GM04504 (cell line): Measurements from ENCODE around the gene LGALS12.

Experiments
- DNase-seq: peaks from one replicate; pipeline ENCODE4 v3.0.0-alpha.2; 2012; ENCODE audit warnings: low read depth

LGALS12 gene, protein sequence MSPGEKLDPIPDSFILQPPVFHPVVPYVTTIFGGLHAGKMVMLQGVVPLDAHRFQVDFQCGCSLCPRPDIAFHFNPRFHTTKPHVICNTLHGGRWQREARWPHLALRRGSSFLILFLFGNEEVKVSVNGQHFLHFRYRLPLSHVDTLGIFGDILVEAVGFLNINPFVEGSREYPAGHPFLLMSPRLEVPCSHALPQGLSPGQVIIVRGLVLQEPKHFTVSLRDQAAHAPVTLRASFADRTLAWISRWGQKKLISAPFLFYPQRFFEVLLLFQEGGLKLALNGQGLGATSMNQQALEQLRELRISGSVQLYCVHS

DNA sequence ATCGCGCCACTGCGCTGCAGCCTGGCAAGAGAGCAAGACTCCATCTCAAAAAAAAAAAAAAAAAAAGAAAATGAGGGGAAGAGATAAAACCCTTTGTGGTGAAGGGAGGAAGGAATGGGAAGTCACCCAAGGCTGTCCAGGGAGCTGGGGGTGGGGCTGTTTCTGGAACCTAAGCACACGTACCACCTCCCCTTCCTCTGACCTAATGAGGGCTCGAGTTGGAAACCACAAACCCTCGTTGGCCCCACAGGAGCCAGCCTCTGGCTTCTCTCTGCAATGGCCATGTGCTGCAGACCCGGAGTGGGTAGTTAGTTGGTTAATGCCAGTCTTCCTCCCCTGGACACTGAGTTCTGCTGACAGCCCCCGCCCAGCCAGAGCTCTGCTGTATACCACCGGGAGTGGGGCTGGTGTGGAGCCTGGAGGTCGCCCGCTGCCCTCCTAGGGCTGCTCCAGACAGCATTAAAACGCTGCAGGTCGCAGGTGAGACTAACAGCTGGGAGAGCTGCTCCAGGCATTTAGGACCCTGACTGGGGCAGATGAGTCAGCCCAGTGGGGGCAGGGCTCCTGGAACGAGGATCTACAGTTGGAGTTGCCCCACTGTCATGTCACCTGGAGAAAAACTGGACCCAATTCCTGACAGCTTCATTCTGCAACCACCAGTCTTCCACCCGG lies at the start of gene LGALS12:
LGALS12 (plus strand) TSS at position 228 of the 672 bp plus-strand sequence; CDS start at position 603, 375 bp downstream.
- no peak for DNase-seq

DNA sequence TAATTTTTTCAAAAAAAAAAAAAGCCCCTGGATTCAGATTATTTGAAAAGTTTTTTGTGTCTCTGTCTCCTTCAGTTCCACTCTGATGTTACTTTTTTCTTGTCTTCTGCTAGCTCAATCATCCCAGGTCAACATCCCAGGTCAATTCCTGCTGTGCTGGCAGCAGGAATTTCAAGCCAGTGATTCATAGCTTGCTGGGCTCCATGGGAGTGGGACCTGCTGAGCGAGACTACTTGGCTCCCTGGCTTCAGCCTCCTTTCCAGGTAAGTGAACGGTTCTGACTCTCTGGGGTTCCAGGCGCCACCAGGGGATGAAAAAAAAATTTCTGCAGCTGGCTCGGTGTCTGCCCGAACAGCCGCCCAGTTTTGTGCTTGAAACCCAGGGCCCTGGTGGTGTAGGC lies 46.3 kb upstream of the LGALS12 start:
- DNase-seq: no peak

DNA sequence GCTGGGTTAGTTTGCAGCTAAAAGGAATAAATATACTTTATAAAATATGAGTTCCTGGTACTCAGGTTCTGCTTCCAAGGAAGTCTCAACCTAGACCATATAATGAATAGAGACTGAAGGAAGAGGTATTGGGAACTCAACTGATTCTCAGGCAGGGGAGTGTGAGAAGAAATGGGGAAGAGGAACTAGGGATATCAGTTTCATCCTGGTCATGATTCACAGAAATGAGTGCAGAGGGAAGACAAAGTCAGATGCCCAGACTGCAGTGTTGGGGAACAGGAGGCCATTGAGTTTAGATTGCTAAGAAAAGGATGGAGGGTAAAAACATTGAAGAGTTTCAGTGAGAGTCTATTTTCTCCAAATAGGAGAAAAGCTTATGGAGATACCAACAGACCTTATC lies 43.7 kb upstream of the LGALS12 start:
- DNase-seq: no peak

DNA sequence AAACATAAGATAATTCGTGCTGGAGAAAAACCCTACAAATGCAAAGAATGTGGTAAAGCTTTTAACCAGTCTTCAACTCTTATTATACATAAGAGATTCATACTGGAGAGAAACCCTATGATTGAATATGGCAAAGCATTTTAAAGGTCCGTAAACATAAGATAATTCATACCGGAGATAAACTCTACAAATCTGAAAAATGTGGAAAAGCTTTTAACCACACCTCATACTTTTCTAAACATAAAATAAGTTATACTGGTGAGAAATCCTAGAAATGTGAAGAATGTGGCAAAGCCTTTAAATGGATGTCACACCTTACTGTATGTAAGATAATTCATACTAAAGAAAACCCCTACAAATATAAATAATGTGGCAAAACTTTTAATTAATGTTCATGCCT lies 35.6 kb upstream of the LGALS12 start:
- DNase-seq: no peak

DNA sequence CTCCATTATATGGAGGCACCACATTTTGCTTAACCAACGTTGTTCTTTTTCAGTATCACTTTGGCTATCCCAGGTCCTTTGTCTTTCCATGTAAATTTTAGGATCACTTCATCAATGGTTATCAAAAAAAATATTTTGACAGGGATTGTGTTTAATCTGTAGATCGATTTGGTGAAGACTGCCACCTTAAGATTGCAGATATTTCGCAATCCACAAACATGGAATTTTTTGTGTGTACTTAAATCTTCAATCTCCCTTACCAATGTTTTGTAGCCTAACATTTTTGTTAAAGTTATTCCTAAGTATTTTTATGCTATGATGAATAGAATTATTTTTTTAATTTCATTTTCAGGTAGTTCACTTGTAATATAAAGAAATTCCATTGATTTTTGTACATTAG lies 33.5 kb upstream of the LGALS12 start:
- no peak for DNase-seq

DNA sequence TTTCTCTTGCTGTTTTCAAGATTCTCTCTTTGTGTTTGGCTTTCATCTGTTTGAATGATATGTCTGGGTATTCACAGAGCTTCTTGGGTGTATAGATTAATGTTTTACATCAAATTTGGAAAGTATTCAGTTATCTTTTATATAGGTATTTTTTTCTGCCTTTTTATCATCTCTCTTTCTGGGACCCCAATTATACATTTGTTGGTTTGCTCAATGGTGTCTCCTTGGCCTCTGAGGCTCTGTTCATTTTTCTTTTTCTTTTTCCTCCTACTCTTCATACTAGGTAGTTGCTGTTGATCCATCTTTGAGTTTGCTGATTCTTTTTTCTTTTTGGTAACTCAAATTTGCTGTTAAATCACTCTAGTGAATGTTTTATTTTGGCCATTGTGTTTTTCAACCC lies 29.3 kb upstream of the LGALS12 start:
- no peak for DNase-seq

DNA sequence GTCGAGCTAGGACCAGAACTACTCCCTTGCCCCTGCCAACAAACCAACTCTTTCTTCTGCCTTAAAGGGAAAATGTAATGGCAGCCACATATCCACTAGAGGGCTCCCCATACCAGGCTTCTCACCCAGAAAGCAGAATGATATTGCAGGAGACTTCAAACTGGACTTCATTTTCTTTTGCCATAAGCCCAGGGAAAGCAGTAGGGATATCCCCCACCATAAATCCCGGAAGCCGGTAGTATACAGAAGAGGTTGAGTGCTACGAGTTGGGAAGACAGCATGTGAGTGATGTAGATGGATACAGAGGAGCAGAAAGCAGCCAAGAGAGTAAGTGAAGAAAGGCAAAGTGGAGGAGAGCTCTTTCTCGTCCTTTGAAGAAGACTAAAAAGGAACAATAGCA lies 27.0 kb upstream of the LGALS12 start:
- DNase-seq: peak; percentile 24

DNA sequence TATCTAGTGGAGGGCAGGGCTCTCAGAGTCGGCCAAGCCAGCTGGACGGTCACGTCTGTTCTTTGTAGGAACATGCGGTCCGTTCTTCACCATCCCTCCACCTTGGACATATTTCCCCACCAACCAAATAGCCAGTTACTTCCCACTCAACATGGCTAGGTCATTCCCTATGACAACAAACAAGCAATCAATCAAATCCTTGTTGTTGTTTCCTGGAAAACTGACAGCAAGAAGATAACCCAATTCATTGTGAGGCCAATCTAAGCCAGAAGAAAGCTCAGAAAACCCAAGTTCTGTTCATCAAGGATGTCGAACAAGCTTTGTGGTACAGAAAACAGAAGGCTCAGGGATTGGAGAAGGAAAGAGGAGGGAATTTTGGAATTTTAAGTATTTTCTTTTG lies 25.8 kb upstream of the LGALS12 start:
- DNase-seq: no peak

DNA sequence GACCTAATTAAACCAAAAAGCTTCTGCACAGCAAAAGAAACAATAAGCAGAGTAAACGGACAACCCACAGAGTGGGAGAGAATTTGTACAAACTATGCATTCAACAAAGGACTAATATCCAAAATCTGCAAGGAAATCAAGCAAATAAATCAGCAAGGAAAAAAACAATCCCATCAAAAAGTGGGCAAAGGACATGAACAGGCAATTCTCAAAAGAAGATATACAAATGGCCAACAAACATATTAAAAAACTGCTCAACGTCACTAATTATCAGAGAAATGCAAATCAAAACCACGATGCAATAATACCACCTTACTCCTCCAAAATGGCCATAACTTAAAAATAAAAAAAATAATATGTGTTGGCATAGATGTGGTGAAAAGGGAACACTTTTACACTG lies 20.1 kb upstream of the LGALS12 start:
- DNase-seq: no peak

DNA sequence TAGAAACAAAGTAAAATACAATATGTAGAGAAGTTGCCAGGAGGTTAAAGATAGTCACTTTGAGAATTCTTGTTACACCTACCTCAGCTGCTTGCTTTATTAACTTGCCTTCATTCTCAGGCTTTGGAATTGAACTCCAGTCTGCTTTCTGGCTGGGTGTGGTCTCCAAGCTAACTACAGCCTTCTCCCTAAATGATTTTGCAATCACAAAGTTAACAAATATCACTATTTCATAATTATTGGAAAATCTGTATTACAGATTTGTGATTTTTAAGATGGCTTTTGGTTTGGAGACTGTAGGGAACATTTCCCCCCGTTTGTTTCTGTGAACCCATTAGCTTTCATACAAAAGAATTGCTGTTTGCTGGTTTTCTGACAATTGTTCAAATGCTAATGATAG lies 17.1 kb upstream of the LGALS12 start:
- DNase-seq: no peak

DNA sequence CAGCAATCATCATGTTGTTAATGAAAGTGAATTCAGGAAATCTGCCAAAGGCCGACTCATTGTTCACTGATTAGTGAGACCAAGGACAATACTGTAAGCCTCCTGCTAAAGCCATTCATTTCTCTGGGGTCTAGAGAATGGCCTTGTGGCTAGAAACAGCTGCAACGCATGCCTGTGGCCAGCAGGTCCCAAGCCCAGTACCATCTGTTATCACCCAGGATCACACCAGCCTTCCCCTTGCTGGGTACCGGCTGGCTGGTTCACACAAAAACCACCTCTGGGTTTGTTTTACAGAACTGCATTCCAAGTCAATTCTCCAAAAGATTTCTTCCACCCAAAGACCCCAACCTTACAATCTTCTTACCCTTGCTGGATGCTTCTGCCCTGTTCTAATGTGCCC lies 16.0 kb upstream of the LGALS12 start:
- DNase-seq: no peak

DNA sequence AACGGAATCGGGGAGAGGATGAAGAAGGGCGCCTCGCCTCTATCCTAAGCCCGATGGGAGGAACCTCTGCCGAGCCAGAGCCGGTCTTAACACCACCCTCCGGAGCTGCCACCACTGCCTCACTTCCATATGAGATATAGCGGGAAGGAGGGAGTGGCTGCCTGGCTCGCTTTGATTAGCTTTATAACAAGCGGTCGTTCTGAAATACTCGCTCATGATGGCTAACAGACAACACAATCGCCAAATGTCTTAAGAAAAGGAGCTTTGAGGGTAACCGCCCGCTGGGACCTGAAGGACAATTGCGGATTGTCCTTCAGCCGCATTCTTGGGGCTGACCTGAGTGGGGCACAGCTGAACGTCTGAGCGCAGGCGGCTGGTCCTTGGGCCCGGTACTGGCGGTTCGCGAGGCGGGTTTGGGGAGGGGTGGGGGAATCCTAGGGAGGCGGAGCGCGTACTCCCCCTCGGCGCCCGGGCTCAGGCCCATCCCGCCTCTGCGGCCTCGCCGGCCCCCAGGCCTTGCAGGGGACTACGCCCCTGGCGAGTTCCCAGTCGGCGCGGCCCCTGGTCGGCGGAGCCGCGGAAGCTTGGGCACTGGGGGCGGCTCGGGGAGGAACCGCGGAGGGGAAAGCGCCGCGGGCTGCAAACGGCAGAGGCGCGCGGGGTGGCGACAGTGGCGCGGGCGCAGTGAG lies 15.2 kb upstream of the LGALS12 start, which contains the start of gene PLAAT5:
PLAAT5 (minus strand) TSS at position 617 of the 689 bp plus-strand sequence; CDS start at position 484, 133 bp downstream.
- DNase-seq: no peak

DNA sequence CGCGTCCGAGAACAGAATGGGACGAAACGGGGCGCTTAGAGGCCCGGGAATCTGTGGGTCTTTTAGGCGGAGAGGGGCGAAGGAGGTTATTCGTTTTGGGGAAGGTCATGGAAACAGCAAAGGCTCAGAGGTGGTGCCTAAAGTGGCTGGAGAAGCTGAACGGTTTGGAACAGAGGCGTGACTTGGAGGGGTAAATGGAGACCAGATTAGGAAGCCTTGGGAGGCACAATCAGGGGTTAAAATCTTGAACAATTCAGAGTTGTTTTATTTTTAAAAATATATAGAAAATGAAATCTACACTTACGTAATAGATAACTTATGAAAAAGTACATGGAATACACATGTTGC lies 14.7 kb upstream of the LGALS12 start:
- DNase-seq: no peak

DNA sequence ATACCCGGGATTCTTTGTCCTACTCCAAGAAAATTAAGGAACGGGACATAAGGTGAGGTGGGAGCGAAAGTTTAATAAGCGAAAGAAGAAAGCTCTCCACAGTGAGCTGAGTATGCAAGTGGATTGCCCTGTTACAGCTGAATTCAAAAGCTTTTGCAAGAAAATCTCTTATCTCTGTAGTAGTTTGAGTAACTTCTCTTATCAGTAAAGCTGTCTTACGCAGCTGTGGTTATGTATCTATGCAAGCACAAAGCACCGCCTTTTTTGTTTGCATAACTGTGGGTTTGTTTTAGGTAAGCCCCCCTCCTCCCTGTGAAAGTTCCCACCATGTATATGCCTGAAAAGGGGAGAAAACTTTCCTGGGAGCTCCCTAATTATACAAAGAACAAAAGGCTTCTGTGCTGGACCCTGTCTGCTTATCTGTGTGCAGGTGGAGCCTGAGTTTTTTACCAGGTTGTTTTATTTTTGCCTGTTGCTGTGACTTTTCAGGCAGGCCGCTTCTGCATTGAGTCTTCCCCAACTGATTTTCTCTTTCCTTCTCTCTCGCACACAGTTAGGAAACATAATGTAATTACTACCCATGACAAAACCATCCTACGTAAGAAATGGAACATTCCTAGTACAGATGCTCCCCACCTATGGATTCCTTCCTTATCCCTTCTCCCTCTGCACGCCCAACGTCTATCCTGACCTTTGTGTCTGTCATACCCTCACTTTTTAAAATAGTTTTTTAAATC lies 14.1 kb upstream of the LGALS12 start:
- no peak for DNase-seq

DNA sequence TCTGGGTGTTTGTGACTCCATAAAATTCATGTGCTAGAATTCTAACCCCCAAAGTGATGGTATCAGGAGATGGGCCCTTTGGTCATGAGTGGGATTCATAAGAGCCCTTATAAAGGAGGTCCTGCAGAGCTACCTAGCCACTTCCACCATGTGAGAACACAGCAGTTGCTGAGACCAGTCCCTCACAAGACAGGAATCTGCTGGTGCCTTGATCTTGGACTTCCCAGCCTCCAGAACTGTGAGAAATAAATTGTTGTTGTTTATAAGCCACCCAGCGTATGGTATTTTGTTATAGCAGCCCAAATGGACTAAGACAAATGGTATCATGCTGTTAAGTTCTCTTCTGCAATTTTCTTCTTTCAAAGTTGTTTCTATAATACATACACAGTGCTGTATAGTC lies 13.4 kb upstream of the LGALS12 start:
- no peak for DNase-seq

DNA sequence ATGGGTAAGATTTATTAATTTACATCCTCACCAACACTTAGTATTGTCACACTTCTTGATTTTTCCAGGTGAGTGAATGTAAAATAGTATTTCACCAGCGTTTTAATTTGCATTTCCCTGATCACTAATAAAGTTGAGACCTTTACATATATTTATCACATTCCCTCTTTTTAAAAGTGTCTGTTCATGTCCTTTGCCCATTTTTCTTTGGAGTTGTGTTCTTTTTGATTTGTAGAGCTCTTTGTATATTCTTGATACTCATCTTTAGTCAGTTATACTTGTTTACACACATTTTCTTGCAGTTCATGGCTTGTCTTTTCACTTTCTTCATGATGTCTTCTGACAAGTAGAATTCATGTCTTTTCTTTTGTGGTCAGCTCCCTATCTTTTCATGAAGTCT lies 12.8 kb upstream of the LGALS12 start:
- DNase-seq: no peak

DNA sequence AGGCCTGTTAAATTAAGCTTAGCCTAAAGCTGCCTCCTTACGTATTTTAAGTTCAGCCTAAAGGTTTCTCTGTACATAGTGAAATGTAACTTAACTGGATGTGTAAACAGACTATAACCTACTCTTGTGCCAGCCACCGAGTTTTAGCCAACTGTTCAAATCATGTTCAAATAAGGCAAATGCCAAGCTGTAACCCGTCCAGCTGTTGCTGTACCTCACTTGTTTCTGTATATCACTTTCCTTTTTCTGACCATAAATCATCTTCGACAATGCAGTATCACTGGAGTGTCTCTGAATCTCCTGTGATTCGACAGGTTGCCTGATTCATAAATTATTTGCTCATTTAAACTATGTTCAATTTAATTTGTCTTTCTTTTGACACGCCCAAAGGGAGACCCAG lies 10.9 kb upstream of the LGALS12 start:
- no peak for DNase-seq

DNA sequence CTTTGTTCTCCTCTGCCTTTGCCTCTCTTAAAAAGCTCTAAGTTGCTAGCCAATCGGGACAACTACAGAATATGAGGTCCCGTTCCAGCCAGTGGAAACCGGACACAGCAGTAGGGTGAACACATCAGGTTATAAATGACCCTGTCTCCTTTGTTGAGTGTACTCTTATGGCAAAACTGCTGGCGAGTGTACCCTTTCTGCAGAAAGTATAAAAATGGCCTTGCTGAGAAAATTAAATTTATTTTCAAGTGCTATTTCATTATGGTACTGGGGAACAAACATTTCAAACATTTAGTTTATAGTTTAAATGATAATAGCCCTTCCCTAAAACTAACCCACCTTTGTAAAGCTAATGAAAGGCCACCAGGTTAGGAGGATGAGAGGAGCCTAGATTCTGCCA lies 6.0 kb upstream of the LGALS12 start:
- no peak for DNase-seq

DNA sequence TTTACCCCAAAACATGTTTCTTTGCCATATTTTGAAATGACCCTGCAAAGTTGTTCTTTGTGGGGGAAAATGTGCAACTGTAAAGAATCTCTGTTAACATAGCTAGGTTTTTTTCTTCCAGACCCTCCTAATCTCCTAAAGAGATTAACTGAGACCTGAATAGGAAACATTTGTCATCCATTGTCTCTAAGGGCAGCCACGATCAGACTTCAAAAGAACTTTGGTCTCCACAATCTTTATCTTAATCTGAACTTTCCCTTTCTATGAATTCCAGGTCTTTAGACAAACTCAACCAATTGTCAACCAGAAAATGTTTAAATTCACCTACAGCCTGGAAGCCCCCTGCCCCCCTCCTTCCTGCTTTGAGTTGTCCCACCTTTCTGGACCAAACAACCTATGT lies 4.6 kb upstream of the LGALS12 start:
- DNase-seq: no peak

DNA sequence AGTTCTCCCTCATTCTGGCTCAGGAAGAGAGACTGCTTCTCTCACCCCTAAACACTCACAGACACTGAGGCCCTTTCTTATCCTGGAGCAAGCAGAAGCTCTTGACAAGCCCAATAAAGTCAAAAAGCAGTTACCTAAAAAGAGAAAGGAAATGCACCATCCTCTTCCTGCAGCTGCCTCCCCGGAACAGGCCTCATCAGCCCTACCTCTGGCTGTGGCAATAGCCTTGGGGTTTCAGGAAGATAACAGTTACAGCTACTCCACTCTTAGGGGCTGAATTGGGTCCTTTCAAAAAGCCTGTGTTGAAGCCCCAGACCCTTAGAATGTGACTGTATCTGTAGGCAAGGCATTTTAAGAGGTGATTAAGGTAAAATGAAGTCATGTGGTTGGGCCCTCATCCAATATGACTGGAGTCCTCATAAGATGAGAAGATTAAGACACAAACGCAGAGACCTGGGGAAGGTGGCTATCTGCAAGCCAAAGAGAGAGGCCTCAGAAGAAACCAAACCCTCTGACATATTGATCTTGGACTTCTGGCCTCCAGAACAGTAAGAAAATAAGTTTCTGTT lies 3.5 kb upstream of the LGALS12 start:
- DNase-seq: no peak

DNA sequence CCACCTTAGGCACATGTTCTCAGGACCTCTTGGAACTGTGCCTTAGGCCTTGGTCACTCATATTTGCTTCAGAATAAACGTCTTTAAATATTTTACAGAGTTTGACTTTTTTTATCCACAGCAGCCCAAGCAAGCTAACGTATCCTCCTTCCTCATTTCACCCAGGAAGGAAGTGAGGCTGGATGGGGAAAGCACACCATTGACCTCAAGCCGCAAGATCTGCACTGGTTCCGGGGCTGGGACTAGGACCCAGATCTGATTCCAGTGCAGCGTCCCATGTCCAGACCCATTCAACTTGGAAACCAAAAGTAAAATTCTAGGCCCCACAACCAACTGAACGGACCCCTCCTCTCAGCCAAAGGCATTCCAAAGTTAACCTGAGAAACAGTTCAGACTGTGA lies 2.4 kb upstream of the LGALS12 start:
- no peak for DNase-seq

DNA sequence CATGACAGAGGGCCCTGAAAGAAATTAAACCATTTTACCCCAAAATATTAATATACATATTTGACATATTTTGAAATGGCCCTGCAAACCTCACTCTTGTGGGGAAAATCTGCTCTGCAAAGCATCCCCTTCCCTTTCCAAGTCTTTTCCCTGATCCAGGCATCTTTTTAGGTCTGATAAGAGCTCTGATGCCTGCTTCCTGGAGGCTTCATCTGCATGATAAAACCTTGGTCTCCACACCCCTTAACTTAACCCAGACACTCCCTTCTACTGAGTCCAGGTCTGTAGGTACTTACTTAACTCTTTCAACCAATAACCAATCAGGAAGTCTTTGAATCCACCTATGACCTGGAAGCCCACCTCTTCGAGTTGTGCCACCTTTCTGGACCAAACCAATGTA lies 1.8 kb upstream of the LGALS12 start:
- DNase-seq: no peak
